Keratinocyte (primary cell): ENCODE measurements around the gene TOMM40. TPM values are rescaled to one million over a fixed set of nuclear protein-coding genes. Genes with fewer than 3 reads are reported as not detected.

Source experiments
- DNase-seq: peaks from one replicate; pipeline ENCODE4 v3.0.0-alpha.2; 2011; ENCODE audit warnings: low read depth, missing footprints, low spot score
- FAIRE-seq: peaks from 2 replicates; lab custom pipeline; 2011; peaks lifted over from hg19 to GRCh38; lab: Jason Lieb, UNC
- H2AFZ ChIP-seq: 2 replicates; pipeline ENCODE4 v1.6.0; 2012; ENCODE audit warnings: low read length, control low read depth, inconsistent platforms; ENCODE audit not compliant: control insufficient read depth
- H3K27ac ChIP-seq: 2 replicates; pipeline ENCODE4 v1.5.1; 2011; ENCODE audit warnings: low read length; ENCODE audit not compliant: control insufficient read depth, insufficient read depth
- H3K27me3 ChIP-seq: 3 replicates; pipeline ENCODE4 v1.6.0; 2011; ENCODE audit warnings: low read length; ENCODE audit not compliant: control insufficient read depth, insufficient read depth; ENCODE audit errors: extremely low read depth
- H3K36me3 ChIP-seq, 2 experiments: 2 replicates in 1 of 2; 3 replicates in 1 of 2; pipeline ENCODE4 v1.5.1; 2011; ENCODE audit warnings: low read length in 2 of 2, mild to moderate bottlenecking in 1 of 2; ENCODE audit not compliant: control insufficient read depth in 2 of 2, insufficient read depth in 2 of 2; ENCODE audit errors: extremely low read depth in 1 of 2
- H3K4me1 ChIP-seq: 3 replicates; pipeline ENCODE4 v1.5.1; 2011; ENCODE audit warnings: low read length; ENCODE audit not compliant: control insufficient read depth, insufficient read depth; ENCODE audit errors: extremely low read depth
- H3K4me2 ChIP-seq: 3 replicates; pipeline ENCODE4 v1.6.0; 2011; ENCODE audit warnings: low read depth, low read length; ENCODE audit not compliant: control insufficient read depth, insufficient read depth; ENCODE audit errors: extremely low read depth
- H3K4me3 ChIP-seq, 3 experiments: fragments of 200-600 bp in 1 of 3; sonication (generic) in 1 of 3; 2 replicates in 2 of 3; 3 replicates in 1 of 3; pipeline ENCODE4 v1.5.1; 2011 to 2016; ENCODE audit warnings: low read length in 3 of 3, mild to moderate bottlenecking in 3 of 3, control low read depth in 2 of 3, inconsistent platforms in 1 of 3, low read depth in 1 of 3, mixed read lengths in 1 of 3, mixed run types in 1 of 3, moderate library complexity in 1 of 3; ENCODE audit not compliant: control insufficient read depth in 2 of 3, insufficient read depth in 2 of 3; ENCODE audit errors: extremely low read depth in 1 of 3
- H3K79me2 ChIP-seq: 2 replicates; pipeline ENCODE4 v1.6.0; 2012; ENCODE audit warnings: low read length; ENCODE audit not compliant: control insufficient read depth, insufficient read depth
- H3K9ac ChIP-seq: 3 replicates; pipeline ENCODE4 v1.6.0; 2011; ENCODE audit warnings: low read length; ENCODE audit not compliant: control insufficient read depth, insufficient read depth; ENCODE audit errors: extremely low read depth
- H3K9me1 ChIP-seq: 3 replicates; pipeline ENCODE4 v1.6.0; 2011; ENCODE audit warnings: low read length; ENCODE audit not compliant: control insufficient read depth, insufficient read depth; ENCODE audit errors: extremely low read depth
- H3K9me3 ChIP-seq: 2 replicates; pipeline ENCODE4 v1.5.1; 2012; ENCODE audit warnings: low read depth, low read length; ENCODE audit not compliant: control insufficient read depth
- H4K20me1 ChIP-seq: 3 replicates; pipeline ENCODE4 v1.6.0; 2011; ENCODE audit warnings: low read length; ENCODE audit not compliant: control insufficient read depth, insufficient read depth; ENCODE audit errors: extremely low read depth
- CTCF ChIP-seq, 3 experiments: IDR thresholded peaks in 1 of 3; conservative IDR thresholded peaks in 1 of 3; optimal IDR thresholded peaks in 1 of 3; 2 replicates in 2 of 3; 3 replicates in 1 of 3; pipeline versions ENCODE3 to v1.5.1; 2011; ENCODE audit warnings: low read length in 3 of 3, mild to moderate bottlenecking in 3 of 3, moderate library complexity in 2 of 3, control low read depth in 1 of 3, inconsistent platforms in 1 of 3; ENCODE audit not compliant: insufficient read depth in 2 of 3; ENCODE audit errors: extremely low read depth in 1 of 3
- EZH2 ChIP-seq: IDR thresholded peaks from one replicate; pipeline ENCODE4 v1.6.1; 2012; ENCODE audit warnings: inconsistent platforms, mild to moderate bottlenecking, low read length, moderate library complexity
- dilution Hi-C: fragments of 300-500 bp; cut with MboI; formaldehyde crosslinking; loops from one replicate; pipeline ENCODE4 v1.7.0; 2020; ENCODE audit warnings: low sequenced_read_pairs; ENCODE audit not compliant: extremely low pct_ligation_motif_present
- polyA plus RNA-seq, 5 experiments: library from polyadenylated mRNA; depleted of rRNA in 3 of 5; stranded (reverse) in 3 of 5; stranded (forward) in 1 of 5; unstranded in 1 of 5; fragments of >200 nt; gene quantifications; 1 replicate in 1 of 5; 2 replicates in 3 of 5; 3 replicates in 1 of 5; pipeline versions ENCODE4 v1.2.1 to v1.2.3, GENCODE V29; 2011 to 2012; ENCODE audit warnings: missing spikeins in 2 of 5, low read depth in 1 of 5, low replicate concordance in 1 of 5

The TOMM40 gene
- polyA plus RNA-seq, 1 donor (not counting 4 experiments of a cell fraction or from before 2014, with no cell fraction given) = 46.9 TPM

GRCh38 chr19:44869733-44870470, 21.2 kb upstream of the TOMM40 start:
- H3K27me3 ChIP-seq = no peaks in the 10 kb centered on the region
- no peak overlapping the region for H2AFZ ChIP-seq
- no peaks in the 10 kb centered on the region for H3K9me1 ChIP-seq
- no peaks in the 10 kb centered on the region for H3K4me1 ChIP-seq
- no peak for DNase-seq
- peaks cover 15 to 28% of the 10 kb centered on the region in 2 experiments for H3K36me3 ChIP-seq
- H3K9ac ChIP-seq = no peak overlapping the region
- no peak overlapping the region for H3K4me3 ChIP-seq
- dilution Hi-C loops = no loop called here
- H4K20me1 ChIP-seq = no peaks in the 10 kb centered on the region
- no peaks in the 10 kb centered on the region for H3K79me2 ChIP-seq
- FAIRE-seq = no peak
- no peak overlapping the region for H3K27ac ChIP-seq
- H3K4me2 ChIP-seq = no peak overlapping the region
- TF ChIP-seq CTCF (optimal IDR thresholded peaks at IDR 0.05 in 1 of 3, IDR thresholded peaks at IDR 0.05 in 1 of 3, conservative IDR thresholded peaks at IDR 0.05 in 1 of 3; ENCODE audit: extremely low read depth in 1 of 3, insufficient read depth in 2 of 3, low read length in 3 of 3) (no peak), EZH2 (no peak)
- H3K9me3 ChIP-seq = no peaks in the 10 kb centered on the region

- FAIRE-seq = no peak
- H3K9me1 ChIP-seq = no peaks in the 10 kb centered on the region
- dilution Hi-C loops = no loop called here
- TF ChIP-seq CTCF (optimal IDR thresholded peaks at IDR 0.05 in 1 of 3, IDR thresholded peaks at IDR 0.05 in 1 of 3, conservative IDR thresholded peaks at IDR 0.05 in 1 of 3; ENCODE audit: extremely low read depth in 1 of 3, insufficient read depth in 2 of 3, low read length in 3 of 3) (no peak), EZH2 (no peak)
- no peaks in the 10 kb centered on the region for H3K9me3 ChIP-seq
- H3K4me2 ChIP-seq = no peak overlapping the region
- no peak overlapping the region for H2AFZ ChIP-seq
- H3K79me2 ChIP-seq = no peaks in the 10 kb centered on the region
- H3K4me1 ChIP-seq = peaks cover 7% of the 10 kb centered on the region
- H3K9ac ChIP-seq = no peak overlapping the region
- no peaks in the 10 kb centered on the region for H4K20me1 ChIP-seq
- DNase-seq = no peak
- peaks cover 27 to 30% of the 10 kb centered on the region in 2 experiments for H3K36me3 ChIP-seq
- no peak overlapping the region for H3K27ac ChIP-seq
- H3K4me3 ChIP-seq = no peak overlapping the region
- H3K27me3 ChIP-seq = no peaks in the 10 kb centered on the region
Observed at GRCh38 chr19:44871809-44872208, 19.2 kb upstream of the TOMM40 start.
